Measurements from ENCODE around the gene HINT3.
A peak's percentile ranks its signal among the peaks of the same experiment; 100 is the strongest.
"Not testable (repeated sequence)": the region's sequence is repeated elsewhere in the genome, so short reads cannot be mapped to it uniquely, and the experiment has no call there.

Gene HINT3

GRCh38 chr6:125949069-125949468, 7.5 kb upstream of the HINT3 start:
- H3K4me1 ChIP-seq (ENCODE audit: control insufficient read depth, insufficient read depth, low read length, unreplicated experiment) = peaks cover 45% of the 10 kb centered on the region
- H3K36me3 ChIP-seq (ENCODE audit: insufficient read depth, low read length) = no peaks in the 10 kb centered on the region
- H3K27ac ChIP-seq (ENCODE audit: low read depth, low read length) = no peak overlapping the region
- no peaks in the 10 kb centered on the region for H3K27me3 ChIP-seq (ENCODE audit: insufficient read depth, low read length)
- H3K79me2 ChIP-seq (ENCODE audit: control insufficient read depth, insufficient read depth, low read length, unreplicated experiment) = no peaks in the 10 kb centered on the region
- H3K4me3 ChIP-seq (ENCODE audit: low read depth, low read length) = no peak overlapping the region
- H2AFZ ChIP-seq (ENCODE audit: low read length, unreplicated experiment) = no peak overlapping the region

- H3K27ac ChIP-seq (ENCODE audit: low read depth, low read length) = no peak overlapping the region
- no peak overlapping the region for H2AFZ ChIP-seq (ENCODE audit: low read length, unreplicated experiment)
- no peaks in the 10 kb centered on the region for H3K27me3 ChIP-seq (ENCODE audit: insufficient read depth, low read length)
- no peak overlapping the region for H3K4me3 ChIP-seq (ENCODE audit: low read depth, low read length)
- no peaks in the 10 kb centered on the region for H3K36me3 ChIP-seq (ENCODE audit: insufficient read depth, low read length)
- H3K79me2 ChIP-seq (ENCODE audit: control insufficient read depth, insufficient read depth, low read length, unreplicated experiment) = no peaks in the 10 kb centered on the region
- peaks cover 33% of the 10 kb centered on the region for H3K4me1 ChIP-seq (ENCODE audit: control insufficient read depth, insufficient read depth, low read length, unreplicated experiment)
Observed at GRCh38 chr6:125950293-125950692, 6.3 kb upstream of the HINT3 start.

GRCh38 chr6:125950716-125951115, 5.9 kb upstream of the HINT3 start:
- H3K27ac ChIP-seq (ENCODE audit: low read depth, low read length); H3K4me3 ChIP-seq (ENCODE audit: low read depth, low read length); H3K27me3 ChIP-seq (ENCODE audit: insufficient read depth, low read length); H2AFZ ChIP-seq (ENCODE audit: low read length, unreplicated experiment); H3K79me2 ChIP-seq (ENCODE audit: control insufficient read depth, insufficient read depth, low read length, unreplicated experiment); H3K36me3 ChIP-seq (ENCODE audit: insufficient read depth, low read length): not testable (repeated sequence)
- H3K4me1 ChIP-seq (ENCODE audit: control insufficient read depth, insufficient read depth, low read length, unreplicated experiment) = peaks cover 29% of the 10 kb centered on the region

- H3K36me3 ChIP-seq (ENCODE audit: insufficient read depth, low read length) = no peaks in the 10 kb centered on the region
- H3K27ac ChIP-seq (ENCODE audit: low read depth, low read length) = no peak overlapping the region
- H3K79me2 ChIP-seq (ENCODE audit: control insufficient read depth, insufficient read depth, low read length, unreplicated experiment) = no peaks in the 10 kb centered on the region
- no peaks in the 10 kb centered on the region for H3K27me3 ChIP-seq (ENCODE audit: insufficient read depth, low read length)
- peaks cover 28% of the 10 kb centered on the region for H3K4me1 ChIP-seq (ENCODE audit: control insufficient read depth, insufficient read depth, low read length, unreplicated experiment)
- H3K4me3 ChIP-seq (ENCODE audit: low read depth, low read length) = no peak overlapping the region
- H2AFZ ChIP-seq (ENCODE audit: low read length, unreplicated experiment) = no peak overlapping the region
Observed at GRCh38 chr6:125951323-125951722, 5.2 kb upstream of the HINT3 start.

GRCh38 chr6:125952764-125953501, 3.6 kb upstream of the HINT3 start:
- Histone ChIP-seq H3K27me3 (ENCODE audit: insufficient read depth, low read length) (no peaks in the 10 kb centered on the region), H3K4me3 (ENCODE audit: low read depth, low read length) (no peak overlapping the region), H2AFZ (ENCODE audit: low read length, unreplicated experiment) (no peak overlapping the region), H3K79me2 (ENCODE audit: control insufficient read depth, insufficient read depth, low read length, unreplicated experiment) (no peaks in the 10 kb centered on the region), H3K27ac (ENCODE audit: low read depth, low read length) (no peak overlapping the region), H3K4me1 (ENCODE audit: control insufficient read depth, insufficient read depth, low read length, unreplicated experiment) (peaks cover 18% of the 10 kb centered on the region), H3K36me3 (ENCODE audit: insufficient read depth, low read length) (no peaks in the 10 kb centered on the region)

- Histone ChIP-seq H3K4me1 (ENCODE audit: control insufficient read depth, insufficient read depth, low read length, unreplicated experiment) (peaks cover 18% of the 10 kb centered on the region), H3K4me3 (ENCODE audit: low read depth, low read length) (no peak overlapping the region), H3K79me2 (ENCODE audit: control insufficient read depth, insufficient read depth, low read length, unreplicated experiment) (peaks cover 4% of the 10 kb centered on the region), H3K27ac (ENCODE audit: low read depth, low read length) (no peak overlapping the region), H2AFZ (ENCODE audit: low read length, unreplicated experiment) (no peak overlapping the region), H3K36me3 (ENCODE audit: insufficient read depth, low read length) (no peaks in the 10 kb centered on the region), H3K27me3 (ENCODE audit: insufficient read depth, low read length) (no peaks in the 10 kb centered on the region)
Observed at GRCh38 chr6:125953502-125953875, 3.1 kb upstream of the HINT3 start.

- Histone ChIP-seq H3K4me3 (ENCODE audit: low read depth, low read length) (no peak overlapping the region), H3K27me3 (ENCODE audit: insufficient read depth, low read length) (no peaks in the 10 kb centered on the region), H3K36me3 (ENCODE audit: insufficient read depth, low read length) (no peaks in the 10 kb centered on the region), H3K4me1 (ENCODE audit: control insufficient read depth, insufficient read depth, low read length, unreplicated experiment) (peaks cover 16% of the 10 kb centered on the region), H3K27ac (ENCODE audit: low read depth, low read length) (no peak overlapping the region), H2AFZ (ENCODE audit: low read length, unreplicated experiment) (no peak overlapping the region), H3K79me2 (ENCODE audit: control insufficient read depth, insufficient read depth, low read length, unreplicated experiment) (peaks cover 14% of the 10 kb centered on the region)
Observed at GRCh38 chr6:125954735-125955339, 1.7 kb upstream of the HINT3 start.

- Histone ChIP-seq H3K4me1 (ENCODE audit: control insufficient read depth, insufficient read depth, low read length, unreplicated experiment) (peaks cover 16% of the 10 kb centered on the region), H2AFZ (ENCODE audit: low read length, unreplicated experiment) (peak overlapping the region; percentile 57), H3K36me3 (ENCODE audit: insufficient read depth, low read length) (no peaks in the 10 kb centered on the region), H3K79me2 (ENCODE audit: control insufficient read depth, insufficient read depth, low read length, unreplicated experiment) (peaks cover 14% of the 10 kb centered on the region), H3K27ac (ENCODE audit: low read depth, low read length) (peak overlapping the region; percentile 46), H3K27me3 (ENCODE audit: insufficient read depth, low read length) (no peaks in the 10 kb centered on the region), H3K4me3 (ENCODE audit: low read depth, low read length) (peak overlapping the region; percentile 92)
Observed at GRCh38 chr6:125955973-125956372, 597 bp upstream of the HINT3 start.

GRCh38 chr6:125957391-125957693, 772 bp downstream of the HINT3 start:
- peaks cover 16% of the 10 kb centered on the region for H3K4me1 ChIP-seq (ENCODE audit: control insufficient read depth, insufficient read depth, low read length, unreplicated experiment)
- peak overlapping the region; percentile 60; the same call in 1 of the 2 replicates for H3K27ac ChIP-seq (ENCODE audit: low read depth, low read length)
- H3K27me3 ChIP-seq (ENCODE audit: insufficient read depth, low read length) = no peaks in the 10 kb centered on the region
- no peaks in the 10 kb centered on the region for H3K36me3 ChIP-seq (ENCODE audit: insufficient read depth, low read length)
- peak overlapping the region; percentile 92 for H3K4me3 ChIP-seq (ENCODE audit: low read depth, low read length)
- H2AFZ ChIP-seq (ENCODE audit: low read length, unreplicated experiment) = peak overlapping the region; percentile 93
- peaks cover 14% of the 10 kb centered on the region for H3K79me2 ChIP-seq (ENCODE audit: control insufficient read depth, insufficient read depth, low read length, unreplicated experiment)

GRCh38 chr6:125957845-125958244, 1.3 kb downstream of the HINT3 start:
- Histone ChIP-seq H3K4me1 (ENCODE audit: control insufficient read depth, insufficient read depth, low read length, unreplicated experiment) (peaks cover 16% of the 10 kb centered on the region), H3K27ac (ENCODE audit: low read depth, low read length) (peak overlapping the region; percentile 60; the same call in 1 of the 2 replicates), H3K36me3 (ENCODE audit: insufficient read depth, low read length) (no peaks in the 10 kb centered on the region), H3K79me2 (ENCODE audit: control insufficient read depth, insufficient read depth, low read length, unreplicated experiment) (peaks cover 14% of the 10 kb centered on the region), H2AFZ (ENCODE audit: low read length, unreplicated experiment) (peak overlapping the region; percentile 93), H3K27me3 (ENCODE audit: insufficient read depth, low read length) (no peaks in the 10 kb centered on the region), H3K4me3 (ENCODE audit: low read depth, low read length) (peak overlapping the region; percentile 92)

GRCh38 chr6:125959041-125959440, 2.5 kb downstream of the HINT3 start:
- Histone ChIP-seq H3K27me3 (ENCODE audit: insufficient read depth, low read length) (no peaks in the 10 kb centered on the region), H3K4me3 (ENCODE audit: low read depth, low read length) (no peak overlapping the region), H3K36me3 (ENCODE audit: insufficient read depth, low read length) (no peaks in the 10 kb centered on the region), H3K79me2 (ENCODE audit: control insufficient read depth, insufficient read depth, low read length, unreplicated experiment) (peaks cover 14% of the 10 kb centered on the region), H3K27ac (ENCODE audit: low read depth, low read length) (no peak overlapping the region), H2AFZ (ENCODE audit: low read length, unreplicated experiment) (no peak overlapping the region), H3K4me1 (ENCODE audit: control insufficient read depth, insufficient read depth, low read length, unreplicated experiment) (peaks cover 16% of the 10 kb centered on the region)
